ENCODE measurements around the gene CSRP3.

The CSRP3 gene

DNA sequence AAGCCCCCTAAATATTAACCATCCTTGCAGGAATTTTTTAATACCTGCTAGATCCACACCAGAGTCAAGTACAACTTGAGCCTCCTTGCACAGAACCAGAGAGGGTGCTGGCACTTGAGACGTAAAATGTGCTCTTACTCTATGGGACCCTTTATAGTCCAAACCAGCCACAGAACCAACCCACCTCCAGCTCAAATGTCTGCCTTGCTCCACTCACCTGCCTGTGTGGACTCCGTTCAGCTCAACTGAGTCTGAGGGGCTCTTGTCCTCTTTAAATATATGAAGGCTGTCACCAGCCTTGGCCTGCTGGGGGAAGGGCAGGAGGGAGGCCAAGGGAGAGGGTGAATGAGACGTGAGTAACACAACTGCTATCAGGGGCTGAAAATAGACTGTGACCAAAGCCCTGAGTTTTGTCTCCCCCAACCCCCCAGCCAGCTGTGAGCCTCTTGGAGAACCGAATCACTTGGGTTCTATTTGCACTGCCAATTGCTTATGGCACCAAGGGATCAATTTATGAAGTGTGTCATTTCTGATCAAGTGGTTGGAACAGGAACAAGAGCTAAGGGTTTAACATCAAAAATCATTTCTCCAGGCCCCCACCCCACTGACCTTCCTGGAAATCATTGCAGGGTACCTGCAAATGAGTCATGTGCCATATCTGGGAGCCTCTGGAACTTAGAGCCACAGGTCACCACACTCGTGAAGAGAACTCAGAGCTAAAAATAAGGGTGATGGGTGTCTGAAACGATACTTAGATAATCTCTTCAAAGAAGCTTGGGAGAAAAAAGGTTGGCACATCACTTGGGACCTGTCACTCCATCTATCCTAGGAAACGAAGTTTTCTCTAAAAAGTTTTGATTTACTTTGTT lies at the start of gene CSRP3:
Gene CSRP3, minus strand, starts transcription at position 247 of the 869 bp plus-strand sequence. CDS start 9,535 bp downstream, outside the sequence.
- H3K27ac ChIP-seq, result no peak within 1 kb of the TSS
- TF ChIP-seq, protein P1, sequence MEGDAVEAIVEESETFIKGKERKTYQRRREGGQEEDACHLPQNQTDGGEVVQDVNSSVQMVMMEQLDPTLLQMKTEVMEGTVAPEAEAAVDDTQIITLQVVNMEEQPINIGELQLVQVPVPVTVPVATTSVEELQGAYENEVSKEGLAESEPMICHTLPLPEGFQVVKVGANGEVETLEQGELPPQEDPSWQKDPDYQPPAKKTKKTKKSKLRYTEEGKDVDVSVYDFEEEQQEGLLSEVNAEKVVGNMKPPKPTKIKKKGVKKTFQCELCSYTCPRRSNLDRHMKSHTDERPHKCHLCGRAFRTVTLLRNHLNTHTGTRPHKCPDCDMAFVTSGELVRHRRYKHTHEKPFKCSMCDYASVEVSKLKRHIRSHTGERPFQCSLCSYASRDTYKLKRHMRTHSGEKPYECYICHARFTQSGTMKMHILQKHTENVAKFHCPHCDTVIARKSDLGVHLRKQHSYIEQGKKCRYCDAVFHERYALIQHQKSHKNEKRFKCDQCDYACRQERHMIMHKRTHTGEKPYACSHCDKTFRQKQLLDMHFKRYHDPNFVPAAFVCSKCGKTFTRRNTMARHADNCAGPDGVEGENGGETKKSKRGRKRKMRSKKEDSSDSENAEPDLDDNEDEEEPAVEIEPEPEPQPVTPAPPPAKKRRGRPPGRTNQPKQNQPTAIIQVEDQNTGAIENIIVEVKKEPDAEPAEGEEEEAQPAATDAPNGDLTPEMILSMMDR (IDR thresholded peaks at IDR 0.05; ENCODE audit: low read depth, low read length, missing control alignments), result no peak
- in situ Hi-C loops (cut with HindIII; ENCODE audit: low pct_ligation_motif_present, low sequenced_read_pairs), result no loop called here
- DNase-seq, result no peak
- H3K36me3 ChIP-seq (replicated peaks), result no peaks in the 10 kb centered on the region
- no peaks in the 10 kb centered on the region for H3K27me3 ChIP-seq (replicated peaks)
- no peak within 1 kb of the TSS for H3K4me3 ChIP-seq (ENCODE audit: low read depth, low read length)

GRCh38 chr11:19251577-19251976 lies 49.8 kb upstream of the CSRP3 start:
- in situ Hi-C loops (cut with HindIII; ENCODE audit: low pct_ligation_motif_present, low sequenced_read_pairs), result no loop called here
- H3K4me3 ChIP-seq (ENCODE audit: low read depth, low read length), result no peak overlapping the region
- H3K27me3 ChIP-seq (replicated peaks), result peaks cover 7% of the 10 kb centered on the region
- no peak overlapping the region for H3K27ac ChIP-seq
- TF ChIP-seq, protein P1 (IDR thresholded peaks at IDR 0.05; ENCODE audit: low read depth, low read length, missing control alignments), result no peak
- H3K36me3 ChIP-seq (replicated peaks), result no peaks in the 10 kb centered on the region
- no peak for DNase-seq

DNA sequence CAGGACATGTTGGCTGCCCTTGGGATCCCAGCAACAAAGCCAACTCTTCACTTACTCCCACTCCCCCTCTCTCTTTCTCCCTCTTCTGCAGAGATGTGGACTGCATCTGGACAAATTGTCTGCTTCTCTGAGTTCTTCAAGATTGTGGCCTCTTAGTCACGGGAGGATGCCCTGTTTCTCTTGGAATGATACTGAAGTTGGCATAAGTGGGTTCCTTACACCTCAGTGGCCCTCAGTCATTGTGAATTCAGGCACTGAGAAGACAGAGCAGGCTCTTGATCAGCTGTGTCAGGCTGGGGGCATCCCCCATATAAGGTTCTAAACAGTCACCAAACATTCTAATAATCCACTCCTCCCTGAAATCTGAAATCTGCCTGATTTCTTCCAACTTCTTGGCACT lies 45.0 kb upstream of the CSRP3 start:
- TF ChIP-seq, protein P1 (IDR thresholded peaks at IDR 0.05; ENCODE audit: low read depth, low read length, missing control alignments), result no peak
- H3K36me3 ChIP-seq (replicated peaks), result no peaks in the 10 kb centered on the region

DNA sequence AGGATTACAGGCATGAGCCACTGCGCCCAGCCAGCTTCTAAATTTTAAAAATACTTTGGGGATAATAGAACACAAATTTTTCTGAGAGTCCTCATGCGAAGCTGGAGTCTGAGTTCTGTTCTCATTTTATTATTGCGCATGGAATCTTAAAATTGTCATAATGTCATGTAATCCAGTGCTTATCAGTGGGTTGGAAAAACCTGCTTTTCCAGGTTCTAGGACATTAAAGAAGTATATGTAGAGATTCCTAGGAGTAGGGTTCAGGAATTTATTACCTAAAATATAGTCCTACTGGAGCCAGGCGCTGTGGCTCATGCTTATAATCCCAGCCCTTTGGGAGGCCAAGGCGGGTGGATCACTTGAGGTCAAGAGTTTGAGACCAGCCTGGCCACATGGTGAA lies 43.6 kb upstream of the CSRP3 start:
- Histone ChIP-seq H3K27me3 (replicated peaks) (peaks cover 20% of the 10 kb centered on the region), H3K4me3 (ENCODE audit: low read depth, low read length) (no peak overlapping the region), H3K36me3 (replicated peaks) (no peaks in the 10 kb centered on the region), H3K27ac (no peak overlapping the region)
- in situ Hi-C loops (cut with HindIII; ENCODE audit: low pct_ligation_motif_present, low sequenced_read_pairs), result no loop called here
- no peak for DNase-seq
- TF ChIP-seq, protein P1 (IDR thresholded peaks at IDR 0.05; ENCODE audit: low read depth, low read length, missing control alignments), result no peak

More for the DNA sequence above, 45.0 kb upstream of the CSRP3 start:
- in situ Hi-C loops (cut with HindIII; ENCODE audit: low pct_ligation_motif_present, low sequenced_read_pairs), result no loop called here
- no peak overlapping the region for H3K27ac ChIP-seq
- DNase-seq, result no peak
- H3K4me3 ChIP-seq (ENCODE audit: low read depth, low read length), result no peak overlapping the region
- peaks cover 19% of the 10 kb centered on the region for H3K27me3 ChIP-seq (replicated peaks)

DNA sequence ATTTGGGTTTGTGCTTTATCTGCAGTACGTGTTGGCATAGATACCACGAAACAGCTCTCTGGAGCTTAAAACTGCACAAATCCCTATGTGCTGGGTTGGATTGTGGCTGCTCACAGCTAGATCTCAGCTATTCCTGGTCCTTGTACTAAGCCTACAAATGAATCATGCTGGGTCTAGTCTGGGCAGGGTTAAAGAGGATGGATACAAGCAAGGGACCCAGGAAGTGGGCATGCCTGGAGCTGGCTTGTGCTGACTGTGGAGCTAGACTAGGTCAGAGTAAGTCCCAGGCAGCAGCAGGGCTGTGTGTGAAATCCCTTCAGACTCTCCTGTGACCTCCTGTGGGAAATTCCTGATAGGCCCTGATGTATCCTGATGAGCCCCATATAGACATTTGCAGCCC lies 42.8 kb upstream of the CSRP3 start:
- H3K27me3 ChIP-seq (replicated peaks), result peaks cover 20% of the 10 kb centered on the region
- no peak overlapping the region for H3K4me3 ChIP-seq (ENCODE audit: low read depth, low read length)
- no peaks in the 10 kb centered on the region for H3K36me3 ChIP-seq (replicated peaks)
- no peak overlapping the region for H3K27ac ChIP-seq
- in situ Hi-C loops (cut with HindIII; ENCODE audit: low pct_ligation_motif_present, low sequenced_read_pairs), result no loop called here
- TF ChIP-seq, protein P1 (IDR thresholded peaks at IDR 0.05; ENCODE audit: low read depth, low read length, missing control alignments), result no peak
- DNase-seq, result no peak
